IPS-15b (cell line): Measurements from ENCODE around the gene ACBD4.

Source experiments
- H3K27me3 ChIP-seq: one replicate; pipeline ENCODE4 v1.6.1; 2013; ENCODE audit warnings: low read length; ENCODE audit not compliant: control insufficient read depth, insufficient read depth
- H3K36me3 ChIP-seq: one replicate; pipeline ENCODE4 v1.6.1; 2013; ENCODE audit warnings: low read length; ENCODE audit not compliant: control insufficient read depth, insufficient read depth
- H3K4me1 ChIP-seq: one replicate; pipeline ENCODE4 v1.6.1; 2013; ENCODE audit warnings: mild to moderate bottlenecking, low read length; ENCODE audit not compliant: control insufficient read depth, insufficient read depth
- H3K4me3 ChIP-seq: one replicate; pipeline ENCODE4 v1.5.1; 2013; ENCODE audit warnings: low read depth, low read length
- H3K9ac ChIP-seq: one replicate; pipeline ENCODE4 v1.6.1; 2013; ENCODE audit warnings: low read depth, mild to moderate bottlenecking, low read length
- H3K9me3 ChIP-seq: one replicate; pipeline ENCODE4 v1.6.1; 2013; ENCODE audit warnings: mild to moderate bottlenecking, low read length; ENCODE audit not compliant: control insufficient read depth, insufficient read depth

ACBD4 gene

DNA sequence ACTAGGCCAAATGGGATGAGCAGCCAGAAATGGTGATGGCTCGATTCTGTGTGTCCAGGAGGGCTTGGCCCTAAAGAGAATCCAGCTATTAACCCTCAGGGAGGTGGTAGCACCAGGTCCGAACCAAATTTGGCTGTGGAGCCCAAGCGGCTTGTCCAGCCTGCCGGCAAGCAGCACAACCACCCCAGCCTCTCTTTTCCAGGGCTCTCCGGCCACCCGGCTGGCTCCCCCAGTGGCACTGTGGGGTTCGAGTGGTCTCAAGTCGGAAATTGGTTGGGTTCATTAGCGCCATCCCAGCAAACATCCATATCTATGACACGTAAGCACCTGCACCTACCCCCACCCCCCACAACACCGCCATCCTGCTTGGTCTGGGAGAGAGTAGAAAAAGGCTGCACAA is 38.6 kb upstream of the ACBD4 start:
- Histone ChIP-seq H3K4me1 (no peaks in the 10 kb centered on the region), H3K27me3 (no peaks in the 10 kb centered on the region), H3K4me3 (no peak overlapping the region), H3K9me3 (no peaks in the 10 kb centered on the region), H3K9ac (no peak overlapping the region), H3K36me3 (peaks cover 52% of the 10 kb centered on the region)

DNA sequence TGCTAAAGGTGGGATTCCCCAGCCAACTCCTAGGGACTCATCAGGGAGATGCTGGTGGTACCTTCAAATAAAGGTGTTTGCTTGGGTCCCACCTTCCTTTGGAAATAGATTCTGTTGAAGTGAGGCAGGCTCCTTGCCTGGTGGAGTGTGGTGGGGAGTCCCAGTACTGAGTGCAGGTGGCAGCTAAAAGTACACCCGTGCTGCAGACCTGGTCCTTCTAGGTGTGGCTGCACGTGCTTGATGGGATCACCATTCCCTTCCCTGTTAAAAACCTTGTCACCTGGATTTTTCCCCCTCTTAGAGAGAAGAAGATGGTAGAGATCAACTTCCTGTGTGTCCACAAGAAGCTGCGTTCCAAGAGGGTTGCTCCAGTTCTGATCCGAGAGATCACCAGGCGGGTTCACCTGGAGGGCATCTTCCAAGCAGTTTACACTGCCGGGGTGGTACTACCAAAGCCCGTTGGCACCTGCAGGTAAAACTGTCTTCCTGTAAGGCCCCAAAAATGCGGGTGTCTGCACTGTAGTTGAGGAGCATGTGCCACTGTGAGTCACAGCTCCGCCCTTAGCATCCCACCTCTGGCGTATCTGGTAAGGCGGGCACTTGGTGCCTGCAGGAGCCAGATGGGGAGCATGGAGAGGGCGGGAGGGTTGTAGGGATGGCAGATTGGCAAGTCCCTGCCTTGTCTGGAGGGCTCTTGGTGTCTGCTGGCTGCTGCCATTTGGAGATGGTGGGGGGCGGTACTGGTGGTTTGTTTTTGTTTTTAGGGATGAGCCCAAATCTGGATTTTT is 37.2 kb upstream of the ACBD4 start:
- Histone ChIP-seq H3K36me3 (peaks cover 56% of the 10 kb centered on the region), H3K4me1 (no peaks in the 10 kb centered on the region), H3K9me3 (no peaks in the 10 kb centered on the region), H3K9ac (no peak overlapping the region), H3K27me3 (no peaks in the 10 kb centered on the region), H3K4me3 (no peak overlapping the region)

DNA sequence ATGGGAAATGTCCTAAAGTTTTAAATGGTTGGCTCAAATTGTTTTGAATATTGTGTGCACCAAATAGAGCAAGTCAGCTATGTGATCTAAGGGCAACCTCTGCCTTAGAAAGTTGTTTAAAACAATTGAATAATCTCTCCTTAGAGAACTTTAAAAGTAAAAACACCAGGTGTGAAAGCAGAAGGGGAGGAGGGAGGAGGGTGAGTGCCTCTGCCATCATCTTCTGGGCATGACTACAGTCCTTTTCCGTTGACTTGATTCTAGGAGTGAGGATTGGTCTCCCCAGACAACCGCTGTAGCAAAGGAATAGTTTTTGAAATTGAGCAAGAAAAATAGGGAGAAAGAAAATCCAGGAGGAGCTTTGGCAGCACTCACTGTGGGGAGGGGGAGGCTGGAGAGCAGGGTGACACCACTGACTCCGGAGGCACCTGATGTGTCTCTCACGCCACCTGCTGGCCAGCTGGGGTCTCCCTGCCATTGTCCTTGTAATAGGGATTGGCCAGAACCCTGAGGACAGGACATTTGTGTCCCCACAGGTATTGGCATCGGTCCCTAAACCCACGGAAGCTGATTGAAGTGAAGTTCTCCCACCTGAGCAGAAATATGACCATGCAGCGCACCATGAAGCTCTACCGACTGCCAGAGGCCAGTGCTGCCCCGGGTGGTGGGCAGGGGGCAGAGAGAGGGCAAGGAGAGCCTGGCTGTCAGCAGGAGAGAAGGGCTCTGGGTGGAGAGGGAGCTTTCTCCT is 36.4 kb upstream of the ACBD4 start:
- H3K36me3 ChIP-seq, result peaks cover 56% of the 10 kb centered on the region
- no peaks in the 10 kb centered on the region for H3K4me1 ChIP-seq

DNA sequence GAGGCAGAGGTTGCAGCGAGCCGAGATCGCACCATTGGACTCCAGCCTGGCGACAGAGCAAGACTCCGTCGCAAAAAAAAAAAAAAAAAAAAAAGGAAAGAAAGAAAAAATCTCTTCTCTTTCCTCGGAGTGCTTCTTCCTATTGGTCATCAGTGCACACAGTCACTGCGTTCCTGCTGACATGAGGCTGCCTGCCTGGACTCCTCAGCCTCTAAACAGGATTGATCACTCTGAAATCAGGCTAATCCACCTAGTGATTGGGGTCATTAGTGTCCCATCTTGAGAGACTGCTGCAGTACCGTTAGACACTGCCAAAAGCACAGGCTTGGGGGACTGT is 34.0 kb upstream of the ACBD4 start:
- Histone ChIP-seq H3K9ac (no peak overlapping the region), H3K36me3 (peaks cover 76% of the 10 kb centered on the region)

More for the DNA sequence above, 36.4 kb upstream of the ACBD4 start:
- Histone ChIP-seq H3K27me3 (no peaks in the 10 kb centered on the region), H3K4me3 (no peak overlapping the region), H3K9me3 (no peaks in the 10 kb centered on the region), H3K9ac (no peak overlapping the region)

DNA sequence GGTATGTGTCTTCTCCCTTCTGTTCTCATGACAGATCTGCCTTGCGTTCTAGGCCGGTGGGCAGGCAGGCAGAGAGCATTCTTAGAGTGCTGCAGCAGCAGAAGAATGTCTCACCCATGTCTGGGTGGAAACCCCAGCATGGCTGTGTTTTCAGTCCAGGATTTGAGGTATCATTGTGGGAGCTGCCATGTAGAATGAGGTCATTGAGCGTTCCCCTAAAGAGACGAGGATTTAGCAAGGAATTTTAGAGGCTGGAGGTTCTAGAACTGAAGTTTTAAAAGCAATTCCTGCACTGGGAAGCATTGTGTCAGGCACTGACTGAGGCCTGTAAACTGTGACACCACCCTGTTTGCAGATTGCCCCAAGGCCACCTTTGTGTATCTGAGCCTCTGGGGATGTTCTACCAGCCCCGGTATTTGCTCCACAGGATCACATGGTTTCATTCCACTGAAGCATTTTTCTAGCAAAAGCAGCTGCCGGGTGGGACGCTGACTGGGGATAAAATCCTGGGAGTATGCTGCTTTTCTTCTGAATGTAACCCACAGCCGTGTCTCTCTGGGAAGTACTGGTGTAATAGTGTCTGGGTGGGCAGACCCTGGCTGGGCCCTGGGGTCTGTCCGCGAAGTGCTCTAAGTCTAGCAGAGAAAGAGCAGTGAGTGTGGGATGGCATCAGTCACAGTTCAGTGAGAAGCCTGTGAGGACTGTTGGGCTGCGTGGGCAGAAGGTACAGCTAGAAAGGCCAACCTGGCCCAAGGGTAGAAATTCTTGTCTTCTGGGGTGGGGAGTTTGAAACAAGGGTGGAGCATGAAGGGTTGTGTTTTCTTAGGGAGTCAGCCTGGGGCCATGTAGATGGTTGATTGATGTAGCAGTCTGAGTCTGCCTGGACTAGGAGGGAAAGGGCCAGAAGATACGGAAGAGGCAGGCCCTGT is 33.3 kb upstream of the ACBD4 start:
- Histone ChIP-seq H3K9me3 (no peaks in the 10 kb centered on the region), H3K36me3 (peaks cover 76% of the 10 kb centered on the region), H3K4me3 (no peak overlapping the region), H3K27me3 (no peaks in the 10 kb centered on the region), H3K4me1 (no peaks in the 10 kb centered on the region), H3K9ac (no peak overlapping the region)

More for the DNA sequence above, 34.0 kb upstream of the ACBD4 start:
- Histone ChIP-seq H3K9me3 (no peaks in the 10 kb centered on the region), H3K4me3 (no peak overlapping the region), H3K4me1 (no peaks in the 10 kb centered on the region), H3K27me3 (no peaks in the 10 kb centered on the region)

DNA sequence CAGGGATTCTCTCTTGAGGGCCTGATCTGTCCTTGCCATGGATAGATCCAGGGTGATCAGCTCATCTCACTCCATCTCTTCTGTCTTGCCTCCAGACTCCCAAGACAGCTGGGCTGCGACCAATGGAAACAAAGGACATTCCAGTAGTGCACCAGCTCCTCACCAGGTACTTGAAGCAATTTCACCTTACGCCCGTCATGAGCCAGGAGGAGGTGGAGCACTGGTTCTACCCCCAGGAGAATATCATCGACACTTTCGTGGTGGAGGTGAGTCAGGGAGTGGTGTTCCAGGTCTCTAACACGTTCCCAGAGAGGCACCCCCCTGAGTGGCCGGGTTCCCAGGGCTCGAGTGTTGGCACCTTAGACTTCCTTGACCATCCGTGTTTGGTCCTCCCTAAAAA is 32.6 kb upstream of the ACBD4 start:
- H3K9me3 ChIP-seq, result no peaks in the 10 kb centered on the region
- H3K27me3 ChIP-seq, result no peaks in the 10 kb centered on the region
- no peak overlapping the region for H3K9ac ChIP-seq
- H3K4me1 ChIP-seq, result no peaks in the 10 kb centered on the region
- peaks cover 70% of the 10 kb centered on the region for H3K36me3 ChIP-seq
- H3K4me3 ChIP-seq, result no peak overlapping the region

DNA sequence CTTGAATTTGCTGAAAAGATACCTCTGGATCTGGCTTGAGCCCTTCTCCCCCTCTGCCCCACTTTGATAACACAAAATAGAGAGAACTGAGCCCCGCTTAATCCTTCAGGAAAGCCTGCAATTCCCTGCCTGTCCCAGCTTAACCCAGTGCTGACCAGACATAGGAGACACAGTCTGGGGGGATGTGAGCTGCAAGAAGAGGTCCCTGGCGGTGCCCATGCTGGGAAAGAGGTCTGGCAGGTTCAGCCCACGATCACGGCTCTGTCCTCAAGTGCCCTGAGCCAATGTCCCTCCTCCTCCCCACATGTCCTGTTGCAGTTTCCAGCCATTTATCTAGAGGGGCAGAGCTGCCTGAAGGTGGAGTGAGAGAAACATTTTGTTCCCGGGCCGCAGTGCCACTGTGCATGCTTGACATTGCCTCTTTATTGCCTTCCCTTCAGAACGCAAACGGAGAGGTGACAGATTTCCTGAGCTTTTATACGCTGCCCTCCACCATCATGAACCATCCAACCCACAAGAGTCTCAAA is 32.2 kb upstream of the ACBD4 start:
- Histone ChIP-seq H3K36me3 (peaks cover 65% of the 10 kb centered on the region), H3K4me3 (no peak overlapping the region), H3K9me3 (no peaks in the 10 kb centered on the region), H3K27me3 (no peaks in the 10 kb centered on the region), H3K9ac (no peak overlapping the region), H3K4me1 (no peaks in the 10 kb centered on the region)

DNA sequence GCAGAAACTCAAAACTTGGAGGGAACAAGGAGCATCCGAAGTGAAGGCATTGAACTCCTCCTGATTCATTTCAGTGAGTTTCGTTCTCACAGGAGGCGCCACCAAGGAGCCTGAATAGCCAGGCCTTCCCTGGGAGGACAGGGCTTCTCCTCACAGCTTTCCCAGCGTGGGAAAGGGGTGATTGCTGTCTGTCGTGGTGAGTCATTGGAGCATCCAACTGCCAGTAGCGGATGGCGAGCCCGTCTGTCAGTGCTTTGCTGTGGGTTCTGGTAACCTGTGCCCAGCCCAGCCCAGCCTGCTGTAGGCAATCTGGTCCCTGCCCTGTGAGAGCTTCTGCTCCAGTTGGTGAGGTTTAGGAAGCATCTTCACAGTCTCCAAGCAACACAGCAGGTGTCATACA is 31.5 kb upstream of the ACBD4 start:
- Histone ChIP-seq H3K27me3 (no peaks in the 10 kb centered on the region), H3K36me3 (peaks cover 65% of the 10 kb centered on the region), H3K9ac (no peak overlapping the region), H3K4me1 (no peaks in the 10 kb centered on the region), H3K4me3 (no peak overlapping the region), H3K9me3 (no peaks in the 10 kb centered on the region)

DNA sequence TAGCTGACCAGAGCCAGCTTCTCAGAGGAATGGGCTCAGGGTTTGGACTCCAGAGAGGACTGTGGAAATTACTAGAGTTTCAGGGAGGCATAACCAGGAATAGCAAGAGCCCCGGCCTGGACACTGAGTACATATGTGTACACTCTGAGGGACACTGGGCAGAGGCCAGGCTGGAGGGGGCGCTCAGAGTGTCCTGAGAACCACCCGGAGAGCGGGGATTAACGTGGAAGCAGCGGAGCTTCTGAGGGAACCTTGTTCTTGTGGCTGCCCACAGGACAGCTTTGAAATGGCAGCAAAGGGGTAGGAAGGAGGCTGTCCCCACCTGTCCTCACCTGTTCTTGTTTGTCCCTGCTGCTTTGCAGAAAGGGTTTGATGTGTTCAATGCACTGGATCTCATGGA is 31.0 kb upstream of the ACBD4 start:
- Histone ChIP-seq H3K4me1 (no peaks in the 10 kb centered on the region), H3K9ac (no peak overlapping the region), H3K27me3 (no peaks in the 10 kb centered on the region), H3K36me3 (peaks cover 64% of the 10 kb centered on the region), H3K9me3 (no peaks in the 10 kb centered on the region), H3K4me3 (no peak overlapping the region)

DNA sequence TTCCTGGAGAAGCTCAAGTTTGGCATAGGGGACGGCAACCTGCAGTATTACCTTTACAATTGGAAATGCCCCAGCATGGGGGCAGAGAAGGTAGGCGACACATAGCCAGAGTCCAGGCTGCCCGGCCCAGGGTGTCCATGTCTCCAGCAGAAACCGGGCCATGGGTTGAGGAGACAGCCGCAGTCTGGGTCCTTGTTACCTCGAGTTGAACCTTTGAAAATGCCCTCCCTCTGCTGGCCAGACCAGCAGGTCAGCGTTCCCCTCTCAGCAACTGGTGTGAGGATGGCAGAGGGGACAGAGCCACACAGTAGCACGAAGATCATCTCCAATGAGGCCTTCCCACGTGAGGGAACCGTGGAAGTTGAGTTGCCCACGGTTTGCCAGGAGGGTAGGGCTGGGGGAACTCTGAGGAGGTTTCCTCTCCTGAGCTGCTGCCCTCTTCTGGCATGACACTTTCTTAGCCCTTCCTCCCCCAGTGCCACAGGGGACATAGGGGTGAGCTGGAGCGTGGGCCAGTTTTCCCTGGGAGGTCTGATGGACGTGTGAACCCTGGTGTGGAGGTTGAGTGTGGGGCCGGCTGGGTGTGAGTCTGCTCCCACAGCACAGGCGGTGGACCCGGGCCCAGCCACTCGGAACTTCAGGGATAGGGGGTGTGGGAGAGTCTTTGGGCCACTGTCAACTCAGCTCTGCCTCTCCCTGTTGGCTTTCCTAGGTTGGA is 30.4 kb upstream of the ACBD4 start:
- H3K9me3 ChIP-seq, result no peaks in the 10 kb centered on the region
- peaks cover 59% of the 10 kb centered on the region for H3K36me3 ChIP-seq
- H3K4me3 ChIP-seq, result no peak overlapping the region
- no peaks in the 10 kb centered on the region for H3K4me1 ChIP-seq
- H3K9ac ChIP-seq, result no peak overlapping the region
- no peaks in the 10 kb centered on the region for H3K27me3 ChIP-seq

DNA sequence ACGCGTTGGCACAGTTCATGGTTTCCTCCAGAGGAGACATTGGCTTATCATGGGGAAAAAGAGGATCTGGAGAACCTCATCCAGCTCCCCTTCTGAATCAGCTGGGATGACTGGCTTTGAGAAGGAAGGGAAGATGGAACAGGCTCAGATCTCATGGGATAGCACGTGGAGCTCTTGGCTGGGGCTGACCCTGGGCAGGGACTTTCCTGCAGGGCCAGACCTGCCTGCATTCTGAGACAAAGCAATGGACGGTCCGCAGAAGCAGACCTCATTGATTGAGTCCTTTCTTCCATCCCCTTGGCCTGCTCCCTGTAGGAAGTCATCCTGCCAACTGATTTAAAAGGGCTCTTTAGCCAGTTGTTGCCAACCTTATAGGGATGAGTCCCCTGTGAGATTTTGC is 29.4 kb upstream of the ACBD4 start:
- no peak overlapping the region for H3K4me3 ChIP-seq
- no peak overlapping the region for H3K9ac ChIP-seq

More for the DNA sequence above, 29.4 kb upstream of the ACBD4 start:
- H3K27me3 ChIP-seq, result no peaks in the 10 kb centered on the region
- no peaks in the 10 kb centered on the region for H3K4me1 ChIP-seq
- peaks cover 60% of the 10 kb centered on the region for H3K36me3 ChIP-seq
- H3K9me3 ChIP-seq, result no peaks in the 10 kb centered on the region
